Caco-2 (cell line): ENCODE measurements around the gene BAIAP3. TPM values are rescaled to one million over a fixed set of nuclear protein-coding genes. Genes with fewer than 3 reads are reported as not detected.

ENCODE experiments used
- BruUV-seq: library from RNA; stranded (reverse); fragments of 400-500 nt; replicated peaks from 2 replicates; lab custom pipeline; 2021; lab: Mats Ljungman, UMichigan
- CTCF ChIA-PET: fragments of 300-600 bp; sonication (Branson Sonifier 250); formaldehyde crosslinking; loops from one replicate; lab custom pipeline; 2022; ENCODE audit warnings: antibody characterized with exemption; lab: Charles Lee
- POLR2A ChIA-PET: fragments of 300-600 bp; sonication (Branson Sonifier 250); formaldehyde crosslinking; loops from one replicate; lab custom pipeline; 2022; ENCODE audit warnings: antibody characterized with exemption; lab: Charles Lee
- DNase-seq, 2 experiments: peaks; one replicate each; pipeline versions ENCODE4 v3.0.0 to v3.0.0-alpha.2; 2020 to 2022
- H3K27me3 ChIP-seq: replicated peaks from 2 replicates; pipeline ENCODE4 v1.6.0; 2011; ENCODE audit warnings: low read length; ENCODE audit not compliant: control insufficient read depth, insufficient read depth
- H3K36me3 ChIP-seq: 2 replicates; pipeline ENCODE4 v1.5.1; 2011; ENCODE audit warnings: low read length; ENCODE audit not compliant: control insufficient read depth, insufficient read depth
- H3K4me1 ChIP-seq: fragments of 250-450 bp; sonication (Bioruptor Pico); 2 replicates; pipeline ENCODE4 v1.5.1; 2020; ENCODE audit warnings: mild to moderate bottlenecking
- H3K4me3 ChIP-seq: 2 replicates; pipeline ENCODE4 v1.5.1; 2011; ENCODE audit warnings: low read depth, mild to moderate bottlenecking, control low read depth, low read length
- H3K9me3 ChIP-seq: fragments of 250-450 bp; sonication (Bioruptor Pico); 2 replicates; pipeline ENCODE4 v1.5.1; 2020; ENCODE audit warnings: mild to moderate bottlenecking, moderate library complexity
- H3K27ac Mint-ChIP-seq: one replicate; pipeline ENCODE4 v1.8.0; 2022; ENCODE audit warnings: mixed read lengths; ENCODE audit not compliant: unreplicated experiment
- H3K27me3 Mint-ChIP-seq: one replicate; pipeline ENCODE4 v1.8.0; 2022; ENCODE audit warnings: mixed read lengths; ENCODE audit not compliant: insufficient read depth, unreplicated experiment
- H3K36me3 Mint-ChIP-seq: one replicate; pipeline ENCODE4 v1.8.0; 2022; ENCODE audit warnings: mild to moderate bottlenecking, mixed read lengths; ENCODE audit not compliant: insufficient read depth, unreplicated experiment
- H3K4me1 Mint-ChIP-seq: one replicate; pipeline ENCODE4 v1.8.0; 2022; ENCODE audit warnings: low read depth, mixed read lengths; ENCODE audit not compliant: unreplicated experiment
- H3K4me3 Mint-ChIP-seq: one replicate; pipeline ENCODE4 v1.8.0; 2022; ENCODE audit warnings: mild to moderate bottlenecking, moderate library complexity, mixed read lengths; ENCODE audit not compliant: unreplicated experiment
- H3K9me3 Mint-ChIP-seq: one replicate; pipeline ENCODE4 v1.8.0; 2022; ENCODE audit warnings: mixed read lengths; ENCODE audit not compliant: unreplicated experiment
- CTCF ChIP-seq, 2 experiments: fragments of 200-600 bp in 1 of 2; IDR thresholded peaks; 1 replicate in 1 of 2; 2 replicates in 1 of 2; pipeline versions ENCODE4 v1.5.1 to v1.8.0; 2011 to 2022; ENCODE audit warnings: antibody characterized with exemption in 1 of 2, control low read depth in 1 of 2, inconsistent platforms in 1 of 2, low read depth in 1 of 2, low read length in 1 of 2, mild to moderate bottlenecking in 1 of 2, moderate library complexity in 1 of 2; ENCODE audit not compliant: insufficient read depth in 1 of 2, severe bottlenecking in 1 of 2, unreplicated experiment in 1 of 2
- intact Hi-C: fragments of 100-400 bp; cut with micrococcal nuclease; formaldehyde crosslinking; loops from one replicate; pipeline ENCODE4 v1.10.0; 2022; ENCODE audit not compliant: unreplicated experiment
- total RNA-seq: library from RNA; stranded (reverse); gene quantifications from 2 replicates; pipeline ENCODE4 v1.2.3, GENCODE V29; 2022

Gene BAIAP3
- total RNA-seq, 1 experiment from 2014 or later: 5.0 TPM

GRCh38 chr16:1308977-1309885, 24.2 kb upstream of the BAIAP3 start, which contains the start of gene UBE2I:
Gene UBE2I (plus strand): TSS chr16:1309636. CDS start chr16:1314031, 4,395 bp downstream.
- Histone ChIP-seq H3K36me3 (no peaks in the 10 kb centered on the region; the same call in none of the 2 replicates), H3K4me3 (peak within 1 kb of the TSS; percentile 79), H3K27me3 (no peaks in the 10 kb centered on the region), H3K9me3 (no peaks in the 10 kb centered on the region), H3K4me1 (peaks cover 5% of the 10 kb centered on the region; the same call in 1 of the 2 replicates)
- peak within 1 kb of the TSS; percentile 100 for H3K4me3 Mint-ChIP-seq
- peaks cover 30% of the 10 kb centered on the region for H3K36me3 Mint-ChIP-seq
- POLR2A ChIA-PET: interaction anchor here (0.6 to 1.6 kb wide), 5 partner anchors 10 to 402 kb away, joined by 3 to 6 read pairs (median 4); partner anchors contain the start of genes CRAMP1 and IFT140
- no peaks in the 10 kb centered on the region for H3K9me3 Mint-ChIP-seq
- CTCF ChIA-PET: no interaction called here
- peak within 1 kb of the TSS; percentile 99 for H3K27ac Mint-ChIP-seq
- DNase-seq: peak; percentile 96 to 98
- TF ChIP-seq CTCF (IDR thresholded peaks at IDR 0.05; ENCODE audit: insufficient read depth in 1 of 2, low read depth in 1 of 2, low read length in 1 of 2, severe bottlenecking in 1 of 2, unreplicated experiment in 1 of 2): no peak
- H3K27me3 Mint-ChIP-seq: no peaks in the 10 kb centered on the region
- no TSS peak for BruUV-seq
- intact Hi-C loops: no loop called here
- no peaks in the 10 kb centered on the region for H3K4me1 Mint-ChIP-seq

- Histone ChIP-seq H3K36me3 (no peaks in the 10 kb centered on the region; the same call in none of the 2 replicates), H3K27me3 (no peaks in the 10 kb centered on the region), H3K4me3 (peak overlapping the region; percentile 64), H3K9me3 (no peaks in the 10 kb centered on the region), H3K4me1 (peaks cover 5% of the 10 kb centered on the region; the same call in 1 of the 2 replicates)
- DNase-seq: peak in 1 of 2 experiments; percentile 29
- no peaks in the 10 kb centered on the region for H3K9me3 Mint-ChIP-seq
- H3K4me3 Mint-ChIP-seq: peak overlapping the region; percentile 100
- H3K4me1 Mint-ChIP-seq: no peaks in the 10 kb centered on the region
- POLR2A ChIA-PET: interaction anchor here (1.6 kb wide), 1 partner anchor 33 kb away, joined by 6 read pairs; no protein-coding TSS in a partner anchor
- intact Hi-C loops: no loop called here
- no peak for TF ChIP-seq CTCF (IDR thresholded peaks at IDR 0.05; ENCODE audit: insufficient read depth in 1 of 2, low read depth in 1 of 2, low read length in 1 of 2, severe bottlenecking in 1 of 2, unreplicated experiment in 1 of 2)
- CTCF ChIA-PET: no interaction called here
- H3K36me3 Mint-ChIP-seq: peaks cover 34% of the 10 kb centered on the region
- BruUV-seq: TSS peak; percentile 86
- H3K27me3 Mint-ChIP-seq: no peaks in the 10 kb centered on the region
- H3K27ac Mint-ChIP-seq: peak overlapping the region; percentile 98
Observed at GRCh38 chr16:1309888-1310831, 23.3 kb upstream of the BAIAP3 start.
